Measurements from ENCODE around the gene PI4K2B. TPM values are rescaled to one million over a fixed set of nuclear protein-coding genes. Genes with fewer than 3 reads are reported as not detected.
"Not testable (repeated sequence)": the region's sequence is repeated elsewhere in the genome, so short reads cannot be mapped to it uniquely, and the experiment has no call there.

PI4K2B gene
- total RNA-seq, 1 experiment from 2014 or later, result 10.3 TPM

- no peak overlapping the region for H4K8ac ChIP-seq (replicated peaks; ENCODE audit: insufficient read length, low read depth, low read length)
- no peak overlapping the region for H3K23ac ChIP-seq (ENCODE audit: insufficient read length, low read depth, low read length)
- no peaks in the 10 kb centered on the region for H4K20me1 ChIP-seq (ENCODE audit: control insufficient read depth, insufficient read depth, insufficient read length)
- H3K9me3 ChIP-seq (ENCODE audit: control insufficient read depth, low read depth, low read length), result no peaks in the 10 kb centered on the region
- no peak overlapping the region for H3K14ac ChIP-seq (ENCODE audit: insufficient read depth, low read length)
- H3K9ac ChIP-seq (ENCODE audit: extremely low read depth, insufficient read length, low read length), result no peak overlapping the region
- H2BK120ac ChIP-seq (ENCODE audit: low read depth, low read length, poor library complexity, severe bottlenecking), result no peak overlapping the region
- H3K27me3 ChIP-seq (ENCODE audit: insufficient read depth, low read length), result no peaks in the 10 kb centered on the region
- no peaks in the 10 kb centered on the region for H3K27me3 Mint-ChIP-seq (ENCODE audit: low read depth)
- no peak overlapping the region for H4K5ac ChIP-seq (ENCODE audit: insufficient read length, low read depth, low read length)
- no peak overlapping the region for H3T11ph ChIP-seq (ENCODE audit: low read length)
- H3K23me2 ChIP-seq (ENCODE audit: insufficient read length, low read depth, low read length, poor library complexity, severe bottlenecking), result no peaks in the 10 kb centered on the region
- H3K4me2 ChIP-seq (ENCODE audit: insufficient read depth, insufficient read length, low read length), result no peak overlapping the region
- no peak overlapping the region for H3K4ac ChIP-seq (ENCODE audit: low read depth, low read length)
- peaks cover 21 to 24% of the 10 kb centered on the region in 2 experiments for H3K4me1 Mint-ChIP-seq
- no peak overlapping the region for H2BK5ac ChIP-seq (ENCODE audit: insufficient read length, low read length)
- no peak overlapping the region for H4K91ac ChIP-seq (ENCODE audit: insufficient read length, low read depth, low read length)
- no peak overlapping the region for H2BK12ac ChIP-seq (ENCODE audit: insufficient read length, low read depth, low read length)
- no peak overlapping the region for H2BK20ac ChIP-seq (ENCODE audit: low read depth, low read length, poor library complexity, severe bottlenecking)
- H3K27ac Mint-ChIP-seq, result no peak overlapping the region
- no peaks in the 10 kb centered on the region for H3K4me1 ChIP-seq (ENCODE audit: insufficient read depth, low read length)
- H3K36me3 Mint-ChIP-seq (ENCODE audit: insufficient read depth in 1 of 3, low read depth in 3 of 3), result peaks cover 14 to 28% (median 24%) of the 10 kb centered on the region in 3 experiments
- no peak overlapping the region for H3K18ac ChIP-seq (ENCODE audit: insufficient read length, low read depth, low read length)
- H2AK5ac ChIP-seq (ENCODE audit: insufficient read length, low read length), result no peak overlapping the region
- no CpG with 5 or more reads among the region's 22 CpGs for WGBS (ENCODE audit: extremely low coverage, insufficient read length, low lambda C conversion rate)
- no peak overlapping the region for H3K56ac ChIP-seq (ENCODE audit: insufficient read length, low read depth, low read length)
- peaks cover 13 to 14% of the 10 kb centered on the region in 2 experiments; a peak in 4 of 5 replicates for H3K9me3 Mint-ChIP-seq
- no peaks in the 10 kb centered on the region for H3K79me1 ChIP-seq (ENCODE audit: insufficient read depth, low read depth, low read length, poor library complexity, severe bottlenecking)
- H2BK15ac ChIP-seq (ENCODE audit: low read depth, low read length), result no peak overlapping the region
- H3K4me3 Mint-ChIP-seq, result no peak overlapping the region
- DNase-seq, result no peak
- no peak overlapping the region for H3K27ac ChIP-seq (ENCODE audit: insufficient read length, low read depth, low read length)
- no peak overlapping the region for H2AFZ ChIP-seq (ENCODE audit: low read length)
- TF ChIP-seq CTCF (conservative IDR thresholded peaks at IDR 0.05), result no peak
- H3K79me2 ChIP-seq (ENCODE audit: insufficient read depth, low read length), result peaks cover 3% of the 10 kb centered on the region; the same call in 1 of the 2 replicates
Measured at GRCh38 chr4:25246680-25247611, 13.1 kb downstream of the PI4K2B start.

GRCh38 chr4:25248875-25249274, 15.0 kb downstream of the PI4K2B start:
- not testable (repeated sequence) for H3K27me3 ChIP-seq (ENCODE audit: insufficient read depth, low read length); H4K20me1 ChIP-seq (ENCODE audit: control insufficient read depth, insufficient read depth, insufficient read length); H3K23me2 ChIP-seq (ENCODE audit: insufficient read length, low read depth, low read length, poor library complexity, severe bottlenecking); H3K79me2 ChIP-seq (ENCODE audit: insufficient read depth, low read length); H2BK12ac ChIP-seq (ENCODE audit: insufficient read length, low read depth, low read length); H3K4ac ChIP-seq (ENCODE audit: low read depth, low read length); H3K9ac ChIP-seq (ENCODE audit: extremely low read depth, insufficient read length, low read length); H2BK120ac ChIP-seq (ENCODE audit: low read depth, low read length, poor library complexity, severe bottlenecking); H3K4me1 ChIP-seq (ENCODE audit: insufficient read depth, low read length); H4K91ac ChIP-seq (ENCODE audit: insufficient read length, low read depth, low read length); H3K14ac ChIP-seq (ENCODE audit: insufficient read depth, low read length); H2BK5ac ChIP-seq (ENCODE audit: insufficient read length, low read length); H3K56ac ChIP-seq (ENCODE audit: insufficient read length, low read depth, low read length); H3K27me3 Mint-ChIP-seq (ENCODE audit: low read depth); H3K27ac Mint-ChIP-seq; H3K4me2 ChIP-seq (ENCODE audit: insufficient read depth, insufficient read length, low read length); H2AFZ ChIP-seq (ENCODE audit: low read length); H3K27ac ChIP-seq (ENCODE audit: insufficient read length, low read depth, low read length); H3T11ph ChIP-seq (ENCODE audit: low read length); H3K23ac ChIP-seq (ENCODE audit: insufficient read length, low read depth, low read length); H2AK5ac ChIP-seq (ENCODE audit: insufficient read length, low read length); H3K4me3 Mint-ChIP-seq; DNase-seq; H4K5ac ChIP-seq (ENCODE audit: insufficient read length, low read depth, low read length); H2BK20ac ChIP-seq (ENCODE audit: low read depth, low read length, poor library complexity, severe bottlenecking); H3K9me3 ChIP-seq (ENCODE audit: control insufficient read depth, low read depth, low read length); H3K18ac ChIP-seq (ENCODE audit: insufficient read length, low read depth, low read length); H2BK15ac ChIP-seq (ENCODE audit: low read depth, low read length); H3K79me1 ChIP-seq (ENCODE audit: insufficient read depth, low read depth, low read length, poor library complexity, severe bottlenecking); H4K8ac ChIP-seq (replicated peaks; ENCODE audit: insufficient read length, low read depth, low read length)
- no CpG with 5 or more reads among the region's 6 CpGs for WGBS (ENCODE audit: extremely low coverage, insufficient read length, low lambda C conversion rate)
- H3K4me1 Mint-ChIP-seq, result peaks cover 17 to 19% of the 10 kb centered on the region in 2 experiments
- peaks cover 13 to 14% of the 10 kb centered on the region in 2 experiments; a peak in 4 of 5 replicates for H3K9me3 Mint-ChIP-seq
- H3K36me3 Mint-ChIP-seq (ENCODE audit: insufficient read depth in 1 of 3, low read depth in 3 of 3), result peaks cover 14 to 24% (median 20%) of the 10 kb centered on the region in 3 experiments

Measured in H9 (cell line).